Measurements from ENCODE around the gene ALDOA. TPM values are rescaled to one million over a fixed set of nuclear protein-coding genes. Genes with fewer than 3 reads are reported as not detected.

ALDOA gene
- polyA plus RNA-seq, 1 experiment, result 1,788 TPM

GRCh38 chr16:30076276-30076791 lies 10.8 kb downstream of the ALDOA start:
- no peaks in the 10 kb centered on the region for H3K27me3 ChIP-seq (ENCODE audit: control insufficient read depth, insufficient read depth, low read length)
- POLR2A ChIA-PET, result interaction anchor here (0.6 to 0.9 kb wide), 2 partner anchors 10 to 42 kb away, joined by 3 to 12 read pairs; no protein-coding TSS in a partner anchor
- peak overlapping the region; percentile 60 for H3K4me3 ChIP-seq (ENCODE audit: low read depth, low read length)
- no peak for DNase-seq (ENCODE audit: low read depth)
- H3K36me3 ChIP-seq (ENCODE audit: control insufficient read depth, insufficient read depth, low read length), result peaks cover 28% of the 10 kb centered on the region
- CTCF ChIA-PET, result interaction anchor here (0.5 to 4.1 kb wide), 3 partner anchors 9 to 15 kb away, joined by 3 to 28 read pairs (median 3); partner anchors contain the start of gene TBX6
- TF ChIP-seq, protein P1, sequence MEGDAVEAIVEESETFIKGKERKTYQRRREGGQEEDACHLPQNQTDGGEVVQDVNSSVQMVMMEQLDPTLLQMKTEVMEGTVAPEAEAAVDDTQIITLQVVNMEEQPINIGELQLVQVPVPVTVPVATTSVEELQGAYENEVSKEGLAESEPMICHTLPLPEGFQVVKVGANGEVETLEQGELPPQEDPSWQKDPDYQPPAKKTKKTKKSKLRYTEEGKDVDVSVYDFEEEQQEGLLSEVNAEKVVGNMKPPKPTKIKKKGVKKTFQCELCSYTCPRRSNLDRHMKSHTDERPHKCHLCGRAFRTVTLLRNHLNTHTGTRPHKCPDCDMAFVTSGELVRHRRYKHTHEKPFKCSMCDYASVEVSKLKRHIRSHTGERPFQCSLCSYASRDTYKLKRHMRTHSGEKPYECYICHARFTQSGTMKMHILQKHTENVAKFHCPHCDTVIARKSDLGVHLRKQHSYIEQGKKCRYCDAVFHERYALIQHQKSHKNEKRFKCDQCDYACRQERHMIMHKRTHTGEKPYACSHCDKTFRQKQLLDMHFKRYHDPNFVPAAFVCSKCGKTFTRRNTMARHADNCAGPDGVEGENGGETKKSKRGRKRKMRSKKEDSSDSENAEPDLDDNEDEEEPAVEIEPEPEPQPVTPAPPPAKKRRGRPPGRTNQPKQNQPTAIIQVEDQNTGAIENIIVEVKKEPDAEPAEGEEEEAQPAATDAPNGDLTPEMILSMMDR (IDR thresholded peaks at IDR 0.05; ENCODE audit: insufficient read depth, low read depth, low read length), result no peak

DNA sequence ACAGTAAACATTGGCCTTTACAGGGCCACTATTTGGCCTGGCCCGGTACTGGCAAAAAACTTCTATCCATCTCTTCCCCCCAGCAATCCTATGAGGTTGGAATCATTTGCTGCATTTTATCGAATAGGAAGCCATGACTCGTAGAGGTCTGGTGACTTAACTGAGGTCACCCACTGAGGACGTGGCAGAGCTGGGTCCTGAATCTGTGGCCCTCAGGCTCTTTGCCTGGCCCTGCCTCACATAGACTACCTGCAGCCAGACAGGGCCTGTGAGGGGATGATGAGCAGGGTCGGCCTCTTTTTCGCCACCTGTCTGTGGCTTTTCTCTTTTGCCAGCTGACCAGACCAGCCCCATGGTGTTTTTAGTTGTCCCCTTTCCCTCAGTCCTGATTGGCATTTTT lies 12.1 kb downstream of the ALDOA start:
- H3K36me3 ChIP-seq (ENCODE audit: control insufficient read depth, insufficient read depth, low read length), result peaks cover 28% of the 10 kb centered on the region
- H3K27me3 ChIP-seq (ENCODE audit: control insufficient read depth, insufficient read depth, low read length), result no peaks in the 10 kb centered on the region
- no peak overlapping the region for H3K4me3 ChIP-seq (ENCODE audit: low read depth, low read length)
- TF ChIP-seq, protein P1 (IDR thresholded peaks at IDR 0.05; ENCODE audit: insufficient read depth, low read depth, low read length), result no peak
- ChIA-PET POLR2A (interaction anchor here (1.1 kb wide), 1 partner anchor 12 kb away, joined by 3 read pairs; the partner anchor contains the start of gene ALDOA), CTCF (interaction anchor here (1.7 to 4.1 kb wide), 2 partner anchors 13 to 14 kb away, joined by 3 to 28 read pairs; partner anchors contain the start of gene TBX6)
- no peak for DNase-seq (ENCODE audit: low read depth)

- Histone ChIP-seq H3K36me3 (ENCODE audit: control insufficient read depth, insufficient read depth, low read length) (peaks cover 37% of the 10 kb centered on the region), H3K27me3 (ENCODE audit: control insufficient read depth, insufficient read depth, low read length) (no peaks in the 10 kb centered on the region), H3K4me3 (ENCODE audit: low read depth, low read length) (no peak overlapping the region)
- CTCF ChIA-PET, result interaction anchor here (1.2 to 1.7 kb wide), 2 partner anchors 14 to 17 kb away, joined by 3 read pairs; partner anchors contain the start of gene YPEL3
- no peak for DNase-seq (ENCODE audit: low read depth)
- POLR2A ChIA-PET, result interaction anchor here (0.6 kb wide), 1 partner anchor 10 kb away, joined by 3 read pairs; no protein-coding TSS in a partner anchor
- TF ChIP-seq, protein P1 (IDR thresholded peaks at IDR 0.05; ENCODE audit: insufficient read depth, low read depth, low read length), result no peak
Observed at GRCh38 chr16:30078744-30079143, 13.2 kb downstream of the ALDOA start.

DNA sequence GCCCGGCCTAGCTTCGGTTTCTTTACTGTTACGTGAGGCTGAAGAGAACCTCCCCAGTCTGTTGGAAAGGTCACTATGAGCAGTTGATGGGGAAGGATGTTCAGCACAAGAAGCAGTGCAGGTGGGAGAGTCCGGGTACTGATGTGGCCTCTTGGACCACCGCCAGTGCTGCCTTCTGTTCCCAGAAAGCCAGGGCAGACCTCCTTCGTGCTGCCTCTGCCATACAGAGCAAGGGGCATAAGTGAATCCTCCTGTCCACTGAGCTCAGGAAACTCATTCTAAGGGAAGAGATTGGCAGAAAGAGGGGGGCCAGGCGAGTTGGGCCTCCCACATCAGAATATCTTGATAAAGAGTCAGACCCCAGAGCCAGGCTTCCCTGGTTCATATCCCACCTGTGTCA lies 13.9 kb downstream of the ALDOA start:
- ChIA-PET CTCF (interaction anchor here (1.2 kb wide), 1 partner anchor 17 kb away, joined by 3 read pairs; the partner anchor contains the start of gene YPEL3), POLR2A (interaction anchor here (0.6 kb wide), 1 partner anchor 9 kb away, joined by 4 read pairs; no protein-coding TSS in a partner anchor)
- TF ChIP-seq, protein P1 (IDR thresholded peaks at IDR 0.05; ENCODE audit: insufficient read depth, low read depth, low read length), result no peak
- no peaks in the 10 kb centered on the region for H3K27me3 ChIP-seq (ENCODE audit: control insufficient read depth, insufficient read depth, low read length)
- no peak overlapping the region for H3K4me3 ChIP-seq (ENCODE audit: low read depth, low read length)
- peaks cover 42% of the 10 kb centered on the region for H3K36me3 ChIP-seq (ENCODE audit: control insufficient read depth, insufficient read depth, low read length)
- no peak for DNase-seq (ENCODE audit: low read depth)

DNA sequence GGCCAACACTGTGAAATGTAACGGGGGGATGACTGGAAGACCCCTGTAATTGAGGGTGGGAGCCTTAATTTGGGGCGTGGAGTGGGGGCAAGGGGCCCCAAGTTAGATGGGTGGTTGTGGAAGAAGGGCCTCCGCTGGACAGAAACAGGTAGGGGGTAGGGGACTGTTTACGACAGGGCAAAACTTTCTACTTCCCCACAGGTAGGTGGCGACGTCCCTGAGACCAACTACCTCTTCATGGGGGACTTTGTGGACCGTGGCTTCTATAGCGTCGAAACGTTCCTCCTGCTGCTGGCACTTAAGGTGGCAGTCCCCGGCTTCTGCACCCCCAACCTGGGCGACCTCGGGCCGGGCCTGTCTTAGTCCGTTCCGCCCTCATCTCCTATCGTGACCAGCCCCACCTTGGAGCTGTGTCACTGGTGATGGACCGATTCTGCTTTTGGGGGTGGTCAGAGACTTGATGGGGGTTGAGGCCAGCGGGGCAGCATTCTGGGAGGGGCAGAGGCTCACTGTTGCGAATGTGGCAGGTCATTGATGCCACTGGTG lies 17.1 kb downstream of the ALDOA start:
- ChIA-PET CTCF (no interaction called here), POLR2A (no interaction called here)
- TF ChIP-seq, protein P1 (IDR thresholded peaks at IDR 0.05; ENCODE audit: insufficient read depth, low read depth, low read length), result no peak
- Histone ChIP-seq H3K4me3 (ENCODE audit: low read depth, low read length) (no peak overlapping the region), H3K36me3 (ENCODE audit: control insufficient read depth, insufficient read depth, low read length) (peaks cover 51% of the 10 kb centered on the region), H3K27me3 (ENCODE audit: control insufficient read depth, insufficient read depth, low read length) (no peaks in the 10 kb centered on the region)
- no peak for DNase-seq (ENCODE audit: low read depth)
